HCT116 (cell line): ENCODE results near the gene PRDM1. TPM values are rescaled to one million over a fixed set of nuclear protein-coding genes. Genes with fewer than 3 reads are reported as not detected.

Experiments
- ATAC-seq: fragments of 200-7000 bp; cut with Tn5 transposase; 2 replicates; pipeline ENCODE4 v1.9.1; 2020; ENCODE audit warnings: mild to moderate bottlenecking, moderate library complexity
- BruUV-seq: library from RNA; stranded (reverse); fragments of 400-500 nt; replicated peaks from 2 replicates; lab custom pipeline; 2021; lab: Mats Ljungman, UMichigan
- CTCF ChIA-PET: fragments of 300-600 bp; sonication (Branson Sonifier 250); formaldehyde crosslinking; loops from one replicate; lab custom pipeline; 2021; ENCODE audit warnings: antibody characterized with exemption; lab: Charles Lee
- POLR2A ChIA-PET: fragments of 300-600, 350-600 bp; sonication (Branson Sonifier 250); formaldehyde crosslinking; loops from one replicate; lab custom pipeline; 2021; ENCODE audit warnings: antibody characterized with exemption; lab: Charles Lee
- RAD21 ChIA-PET, 2 experiments: fragments of 300-600 bp; sonication (Branson Sonifier 250); formaldehyde crosslinking; loops; one replicate each; lab custom pipeline; 2023; ENCODE audit warnings: low total read pairs in 2 of 2; ENCODE audit not compliant: uncharacterized antibody in 2 of 2, unreplicated experiment in 2 of 2, low non-redundant PET in 1 of 2; lab: Charles Lee
- DNase-seq: peaks from one replicate; pipeline ENCODE4 v3.0.0-alpha.2; 2010; ENCODE audit warnings: low read depth, low spot score
- H2AFZ ChIP-seq: fragments of 200-600 bp; shearing (Covaris generic), sonication (generic); 2 replicates; pipeline ENCODE4 v1.6.1; 2017; ENCODE audit warnings: low read depth, mixed run types, mixed read lengths, antibody characterized with exemption, low read length; ENCODE audit not compliant: poor library complexity, severe bottlenecking
- H3K27ac ChIP-seq: 2 replicates; pipeline ENCODE4 v1.5.1; 2012; ENCODE audit warnings: low read depth, low read length
- H3K27me3 ChIP-seq: fragments of 200-600 bp; sonication (generic); 2 replicates; pipeline ENCODE4 v1.6.1; 2016; ENCODE audit warnings: mixed run types, low read length, mixed read lengths; ENCODE audit not compliant: insufficient read depth
- H3K36me3 ChIP-seq, 2 experiments: fragments of 200-500 bp in 1 of 2; fragments of 200-600 bp in 1 of 2; sonication (Bioruptor generic) in 1 of 2; sonication (generic) in 1 of 2; 2 replicates each; pipeline versions ENCODE4 v1.5.1 to v1.6.1; 2014 to 2016; ENCODE audit warnings: low read length in 2 of 2, inconsistent platforms in 1 of 2, mixed read lengths in 1 of 2, mixed run types in 1 of 2; ENCODE audit not compliant: insufficient read depth in 2 of 2, control insufficient read depth in 1 of 2
- H3K4me1 ChIP-seq, 2 experiments: fragments of 200-600 bp in 1 of 2; sonication (generic) in 1 of 2; 2 replicates each; pipeline versions ENCODE4 v1.5.1 to v1.6.1; 2012 to 2017; ENCODE audit warnings: low read length in 2 of 2, inconsistent platforms in 1 of 2, mild to moderate bottlenecking in 1 of 2, mixed read lengths in 1 of 2, mixed run types in 1 of 2, moderate library complexity in 1 of 2; ENCODE audit not compliant: insufficient read depth in 2 of 2, control insufficient read depth in 1 of 2
- H3K4me2 ChIP-seq: fragments of 200-600 bp; sonication (generic); 2 replicates; pipeline ENCODE4 v1.6.1; 2017; ENCODE audit warnings: mixed run types, low read length, mixed read lengths
- H3K4me3 ChIP-seq, 2 experiments: fragments of 200-600 bp in 1 of 2; sonication (generic) in 1 of 2; replicated peaks in 1 of 2; 2 replicates each; pipeline ENCODE4 v1.5.1; 2011 to 2016; ENCODE audit warnings: low read length in 2 of 2, control low read depth in 1 of 2, low read depth in 1 of 2, mild to moderate bottlenecking in 1 of 2, mixed read lengths in 1 of 2, mixed run types in 1 of 2
- H3K79me2 ChIP-seq: fragments of 200-600 bp; sonication (generic); 2 replicates; pipeline ENCODE4 v1.6.1; 2017; ENCODE audit warnings: mild to moderate bottlenecking, mixed run types, low read length, moderate library complexity, mixed read lengths; ENCODE audit not compliant: insufficient read depth
- H3K9ac ChIP-seq: fragments of 200-600 bp; sonication (generic); 2 replicates; pipeline ENCODE4 v1.6.1; 2016; ENCODE audit warnings: low read length, mixed read lengths
- H3K9me2 ChIP-seq: fragments of 200-600 bp; sonication (generic), shearing (Covaris generic); 2 replicates; pipeline ENCODE4 v1.6.1; 2017; ENCODE audit warnings: mixed run types, mild to moderate bottlenecking, moderate library complexity; ENCODE audit not compliant: insufficient read depth
- H3K9me3 ChIP-seq, 2 experiments: fragments of 200-500 bp in 1 of 2; fragments of 200-600 bp in 1 of 2; sonication (Bioruptor generic) in 1 of 2; sonication (generic) in 1 of 2; 2 replicates each; pipeline ENCODE4 v1.6.1; 2014 to 2017; ENCODE audit warnings: low read length in 2 of 2, mixed read lengths in 2 of 2, inconsistent platforms in 1 of 2, low read depth in 1 of 2, mild to moderate bottlenecking in 1 of 2, mixed run types in 1 of 2, moderate library complexity in 1 of 2; ENCODE audit not compliant: control insufficient read depth in 1 of 2, insufficient read depth in 1 of 2
- H4K20me1 ChIP-seq: fragments of 200-600 bp; sonication (generic), shearing (Covaris generic); 2 replicates; pipeline ENCODE4 v1.6.1; 2017; ENCODE audit warnings: mixed run types, mild to moderate bottlenecking, moderate library complexity; ENCODE audit not compliant: insufficient read depth
- ATF3 ChIP-seq: IDR thresholded peaks from 2 replicates; pipeline ENCODE4 v1.6.1; 2012
- CEBPB ChIP-seq: IDR thresholded peaks from 2 replicates; pipeline ENCODE4 v1.6.1; 2012; ENCODE audit warnings: low read depth
- CTCF ChIP-seq, 3 experiments: fragments of 200-600 bp in 1 of 3; sonication (generic) in 1 of 3; IDR thresholded peaks in 2 of 3; conservative IDR thresholded peaks in 1 of 3; 2 replicates each; pipeline ENCODE4 v1.5.1; 2012 to 2017; ENCODE audit warnings: low read depth in 2 of 3, low read length in 2 of 3, antibody characterized with exemption in 1 of 3, borderline replicate concordance in 1 of 3, control low read depth in 1 of 3, mild to moderate bottlenecking in 1 of 3, mixed read lengths in 1 of 3, mixed run types in 1 of 3, moderate library complexity in 1 of 3; ENCODE audit not compliant: insufficient read depth in 1 of 3
- FOSL1 ChIP-seq: IDR thresholded peaks from 2 replicates; pipeline ENCODE4 v1.6.1; 2012; ENCODE audit warnings: low read depth
- JUND ChIP-seq: IDR thresholded peaks from 2 replicates; pipeline ENCODE4 v1.6.1; 2012
- POLR2A ChIP-seq: IDR thresholded peaks from 2 replicates; pipeline ENCODE4 v1.7.0; 2011; ENCODE audit warnings: borderline replicate concordance; ENCODE audit not compliant: insufficient read depth, insufficient read length; ENCODE audit errors: extremely low read depth
- POLR2AphosphoS5 ChIP-seq: IDR thresholded peaks from 2 replicates; pipeline ENCODE4 v1.6.1; 2011; ENCODE audit warnings: mild to moderate bottlenecking, low read depth, low read length, moderate library complexity
- RAD21 ChIP-seq: IDR thresholded peaks from 2 replicates; pipeline ENCODE4 v1.6.1; 2012; ENCODE audit warnings: low read depth, mild to moderate bottlenecking
- YY1 ChIP-seq: IDR thresholded peaks from 2 replicates; pipeline ENCODE4 v1.6.1; 2011; ENCODE audit warnings: low read length, low read depth, moderate library complexity, mild to moderate bottlenecking; ENCODE audit not compliant: insufficient replicate concordance; ENCODE audit errors: extremely low read depth
- ZFX ChIP-seq: fragments of 450-650 bp; IDR thresholded peaks from 2 replicates; pipeline ENCODE4 v1.6.1; 2017
- ZNF274 ChIP-seq: fragments of 200-500 bp; sonication (Bioruptor generic); IDR thresholded peaks from 2 replicates; pipeline ENCODE4 v1.6.1; 2014; ENCODE audit warnings: mild to moderate bottlenecking, low read depth, low read length, inconsistent platforms
- intact Hi-C: fragments of 100-400 bp; cut with micrococcal nuclease; formaldehyde crosslinking; loops from 2 replicates; pipeline ENCODE4 v1.10.0; 2022
- total RNA-seq: library from RNA; stranded (reverse); gene quantifications from one replicate; pipeline ENCODE4 v1.2.1, GENCODE V29; 2021; ENCODE audit not compliant: unreplicated experiment
- TF ChIP-seq, protein P1 (sequence below): IDR thresholded peaks from 2 replicates; pipeline ENCODE4 v1.6.1; 2012; ENCODE audit warnings: low read depth
- TF ChIP-seq, protein P2 (sequence below): IDR thresholded peaks from 2 replicates; pipeline ENCODE4 v1.6.1; 2012

The PRDM1 gene
- total RNA-seq, 1 experiment from 2014 or later, result 3.4 TPM

DNA sequence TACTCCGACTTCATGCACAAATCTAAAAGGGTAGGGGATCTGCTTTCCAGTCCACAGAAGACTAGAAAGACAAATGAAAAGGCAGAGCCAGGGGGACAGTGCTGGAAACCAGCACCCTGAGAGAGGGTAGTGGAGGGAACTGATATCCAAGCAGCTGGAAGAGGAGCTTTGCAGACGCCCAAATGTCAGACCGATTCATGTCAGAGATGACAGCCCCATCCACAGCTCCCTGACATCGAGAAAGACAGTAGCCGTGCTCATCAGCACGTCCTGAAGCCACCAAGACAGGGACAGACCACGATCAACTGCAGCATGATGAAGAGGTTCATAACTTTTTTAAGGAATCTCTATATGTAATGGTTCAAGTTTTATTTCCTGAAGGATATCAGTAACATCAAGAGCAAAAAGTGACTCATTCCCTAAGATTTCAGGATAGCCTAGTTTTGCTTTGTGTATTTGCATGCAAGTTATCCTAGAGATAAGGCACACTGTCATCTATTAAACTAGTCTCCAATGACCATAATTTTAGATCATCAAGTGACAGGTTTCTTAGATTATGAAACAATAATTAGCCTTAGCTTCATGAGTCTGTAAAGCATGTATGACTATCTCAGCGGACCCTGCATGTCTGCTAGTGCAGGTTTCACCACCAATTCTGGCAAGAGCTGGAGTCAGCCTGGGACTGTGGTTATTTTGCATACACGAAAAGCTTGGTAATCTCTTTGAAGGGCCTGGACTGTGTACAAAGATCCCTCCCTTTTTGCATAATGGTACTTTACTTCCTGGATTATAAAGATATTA lies 43.0 kb downstream of the PRDM1 start (continued):
- TF ChIP-seq, protein P1, sequence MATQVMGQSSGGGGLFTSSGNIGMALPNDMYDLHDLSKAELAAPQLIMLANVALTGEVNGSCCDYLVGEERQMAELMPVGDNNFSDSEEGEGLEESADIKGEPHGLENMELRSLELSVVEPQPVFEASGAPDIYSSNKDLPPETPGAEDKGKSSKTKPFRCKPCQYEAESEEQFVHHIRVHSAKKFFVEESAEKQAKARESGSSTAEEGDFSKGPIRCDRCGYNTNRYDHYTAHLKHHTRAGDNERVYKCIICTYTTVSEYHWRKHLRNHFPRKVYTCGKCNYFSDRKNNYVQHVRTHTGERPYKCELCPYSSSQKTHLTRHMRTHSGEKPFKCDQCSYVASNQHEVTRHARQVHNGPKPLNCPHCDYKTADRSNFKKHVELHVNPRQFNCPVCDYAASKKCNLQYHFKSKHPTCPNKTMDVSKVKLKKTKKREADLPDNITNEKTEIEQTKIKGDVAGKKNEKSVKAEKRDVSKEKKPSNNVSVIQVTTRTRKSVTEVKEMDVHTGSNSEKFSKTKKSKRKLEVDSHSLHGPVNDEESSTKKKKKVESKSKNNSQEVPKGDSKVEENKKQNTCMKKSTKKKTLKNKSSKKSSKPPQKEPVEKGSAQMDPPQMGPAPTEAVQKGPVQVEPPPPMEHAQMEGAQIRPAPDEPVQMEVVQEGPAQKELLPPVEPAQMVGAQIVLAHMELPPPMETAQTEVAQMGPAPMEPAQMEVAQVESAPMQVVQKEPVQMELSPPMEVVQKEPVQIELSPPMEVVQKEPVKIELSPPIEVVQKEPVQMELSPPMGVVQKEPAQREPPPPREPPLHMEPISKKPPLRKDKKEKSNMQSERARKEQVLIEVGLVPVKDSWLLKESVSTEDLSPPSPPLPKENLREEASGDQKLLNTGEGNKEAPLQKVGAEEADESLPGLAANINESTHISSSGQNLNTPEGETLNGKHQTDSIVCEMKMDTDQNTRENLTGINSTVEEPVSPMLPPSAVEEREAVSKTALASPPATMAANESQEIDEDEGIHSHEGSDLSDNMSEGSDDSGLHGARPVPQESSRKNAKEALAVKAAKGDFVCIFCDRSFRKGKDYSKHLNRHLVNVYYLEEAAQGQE, result no peak
- TF ChIP-seq FOSL1, result no peak; the same call in 1 of the 2 replicates
- TF ChIP-seq, all 23 proteins: peak for 0

- ChIA-PET RAD21 (no interaction called here), POLR2A (no interaction called here), CTCF (no interaction called here)
- Histone ChIP-seq H3K9me2 (no peaks in the 10 kb centered on the region), H3K4me1 (peaks cover 13 to 41% of the 10 kb centered on the region in 2 experiments), H3K4me2 (no peak overlapping the region), H3K9ac (no peak overlapping the region), H3K9me3 (no peaks in the 10 kb centered on the region), H3K27me3 (no peaks in the 10 kb centered on the region), H3K4me3 (no peak overlapping the region), H3K27ac (no peak overlapping the region), H2AFZ (no peak overlapping the region), H3K79me2 (no peaks in the 10 kb centered on the region), H4K20me1 (no peaks in the 10 kb centered on the region), H3K36me3 (no peaks in the 10 kb centered on the region)
- DNase-seq (no peak), ATAC-seq (no peak)
- BruUV-seq, result no TSS peak
- intact Hi-C loops, result no loop called here
- TF ChIP-seq CTCF (IDR thresholded peaks at IDR 0.05 in 2 of 3, conservative IDR thresholded peaks at IDR 0.05 in 1 of 3; ENCODE audit: borderline replicate concordance in 1 of 3, insufficient read depth in 1 of 3, low read depth in 2 of 3, low read length in 2 of 3), result no peak
- TF ChIP-seq ATF3, result no peak
- no peak for TF ChIP-seq ZFX
- TF ChIP-seq YY1, result no peak
- TF ChIP-seq POLR2AphosphoS5, result no peak
- TF ChIP-seq, protein P1, result no peak
- no peak for TF ChIP-seq CEBPB
- TF ChIP-seq JUND, result no peak
- TF ChIP-seq, protein P2, sequence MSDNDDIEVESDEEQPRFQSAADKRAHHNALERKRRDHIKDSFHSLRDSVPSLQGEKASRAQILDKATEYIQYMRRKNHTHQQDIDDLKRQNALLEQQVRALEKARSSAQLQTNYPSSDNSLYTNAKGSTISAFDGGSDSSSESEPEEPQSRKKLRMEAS, result no peak
- TF ChIP-seq RAD21, result no peak
- no peak for TF ChIP-seq ZNF274
- no peak for TF ChIP-seq POLR2A
These were observed 46.1 kb downstream of the PRDM1 start for GRCh38 chr6:106132153-106132698.
